OCI-LY3 (cell line): ENCODE measurements around the gene CAPNS1.
"Not testable (repeated sequence)": the region's sequence is repeated elsewhere in the genome, so short reads cannot be mapped to it uniquely, and the experiment has no call there.

Experiments
- H2AFZ ChIP-seq: fragments of 200-600, 300-600 bp; shearing (Covaris generic); 2 replicates; pipeline ENCODE4 v1.6.0; 2014; ENCODE audit warnings: antibody characterized with exemption, low read depth, low read length
- H3K27ac ChIP-seq: fragments of 200-600, 300-600 bp; sonication (generic); 2 replicates; pipeline ENCODE4 v1.5.1; 2014; ENCODE audit warnings: mild to moderate bottlenecking, low read length, moderate library complexity, mixed read lengths
- H3K27me3 ChIP-seq: fragments of 200-600, 300-600 bp; sonication (generic); 2 replicates; pipeline ENCODE4 v1.6.1; 2014; ENCODE audit warnings: low read depth, low read length, mixed read lengths
- H3K36me3 ChIP-seq: fragments of 200-600, 300-600 bp; sonication (generic); replicated peaks from 2 replicates; pipeline ENCODE3; 2014; ENCODE audit warnings: low read depth, low read length, mixed read lengths
- H3K4me1 ChIP-seq: fragments of 300-600, 200-600 bp; sonication (generic); 2 replicates; pipeline ENCODE4 v1.6.1; 2014; ENCODE audit warnings: low read length, mixed read lengths
- H3K4me2 ChIP-seq: fragments of 200-600, 300-600 bp; sonication (generic); 2 replicates; pipeline ENCODE4 v1.6.1; 2014; ENCODE audit warnings: low read length, mixed read lengths
- H3K4me3 ChIP-seq: fragments of 300-600, 200-600 bp; sonication (generic); 2 replicates; pipeline ENCODE4 v1.5.1; 2014; ENCODE audit warnings: antibody characterized with exemption, mild to moderate bottlenecking, low read length, moderate library complexity
- H3K79me2 ChIP-seq: fragments of 300-600, 200-600 bp; shearing (Covaris generic); 2 replicates; pipeline ENCODE4 v1.6.1; 2014; ENCODE audit warnings: mild to moderate bottlenecking, low read length, mixed read lengths
- H3K9ac ChIP-seq: fragments of 300-600, 200-600 bp; shearing (Covaris generic); 2 replicates; pipeline ENCODE4 v1.6.0; 2014; ENCODE audit warnings: mild to moderate bottlenecking, low read length, moderate library complexity
- H3K9me3 ChIP-seq: fragments of 200-600, 300-600 bp; shearing (Covaris generic); 2 replicates; pipeline ENCODE4 v1.6.1; 2014; ENCODE audit warnings: low read length, mixed read lengths; ENCODE audit not compliant: insufficient read depth
- H4K20me1 ChIP-seq: fragments of 200-600, 300-600 bp; sonication (generic); 2 replicates; pipeline ENCODE4 v1.6.1; 2016; ENCODE audit warnings: low read length, mixed read lengths; ENCODE audit not compliant: insufficient read depth
- CTCF ChIP-seq: fragments of 200-600, 300-600 bp; sonication (generic); IDR thresholded peaks from 2 replicates; pipeline ENCODE4 v1.5.1; 2014; ENCODE audit warnings: antibody characterized with exemption, low read length, low read depth
- EZH2phosphoT487 ChIP-seq: fragments of 200-600 bp; shearing (Covaris generic); IDR thresholded peaks from 2 replicates; pipeline ENCODE4 v1.6.1; 2018; ENCODE audit warnings: antibody characterized with exemption, mixed run types, low read depth

CAPNS1 gene

GRCh38 chr19:36182612-36183244 lies 42.9 kb downstream of the CAPNS1 start:
- Histone ChIP-seq H3K4me2 (no peak overlapping the region), H3K79me2 (no peaks in the 10 kb centered on the region), H3K4me3 (no peak overlapping the region), H4K20me1 (no peaks in the 10 kb centered on the region), H3K36me3 (no peaks in the 10 kb centered on the region), H3K4me1 (no peaks in the 10 kb centered on the region), H3K9me3 (no peaks in the 10 kb centered on the region), H3K27ac (no peak overlapping the region), H3K27me3 (no peaks in the 10 kb centered on the region), H2AFZ (no peak overlapping the region), H3K9ac (no peak overlapping the region)
- TF ChIP-seq EZH2phosphoT487 = no peak
- TF ChIP-seq CTCF = no peak

- H4K20me1 ChIP-seq = no peaks in the 10 kb centered on the region
- no peak overlapping the region for H3K4me3 ChIP-seq
- no peaks in the 10 kb centered on the region for H3K36me3 ChIP-seq
- no peak overlapping the region for H2AFZ ChIP-seq
- no peak overlapping the region for H3K4me2 ChIP-seq
- H3K9me3 ChIP-seq = no peaks in the 10 kb centered on the region
- H3K79me2 ChIP-seq = no peaks in the 10 kb centered on the region
- no peaks in the 10 kb centered on the region for H3K4me1 ChIP-seq
- H3K27ac ChIP-seq = no peak overlapping the region
- no peak for TF ChIP-seq EZH2phosphoT487
- no peak for TF ChIP-seq CTCF
- H3K27me3 ChIP-seq = no peaks in the 10 kb centered on the region
- H3K9ac ChIP-seq = no peak overlapping the region
Measured at GRCh38 chr19:36183245-36183628, 43.4 kb downstream of the CAPNS1 start.

- not testable (repeated sequence) for H3K4me2 ChIP-seq, H3K4me1 ChIP-seq, H2AFZ ChIP-seq, H3K36me3 ChIP-seq, H3K79me2 ChIP-seq, H4K20me1 ChIP-seq, H3K27me3 ChIP-seq, H3K9ac ChIP-seq, H3K4me3 ChIP-seq, H3K27ac ChIP-seq, H3K9me3 ChIP-seq
Measured at GRCh38 chr19:36186722-36187121, 46.9 kb downstream of the CAPNS1 start.

GRCh38 chr19:36196249-36196648 lies 56.4 kb downstream of the CAPNS1 start:
- TF ChIP-seq EZH2phosphoT487 (no peak), CTCF (no peak)
- Histone ChIP-seq H3K27ac (no peak overlapping the region), H3K9me3 (no peaks in the 10 kb centered on the region), H3K36me3 (no peaks in the 10 kb centered on the region), H3K79me2 (no peaks in the 10 kb centered on the region), H3K4me1 (peaks cover 6% of the 10 kb centered on the region; the same call in 1 of the 2 replicates), H3K9ac (no peak overlapping the region), H4K20me1 (no peaks in the 10 kb centered on the region), H3K27me3 (no peaks in the 10 kb centered on the region), H3K4me2 (no peak overlapping the region), H2AFZ (no peak overlapping the region), H3K4me3 (no peak overlapping the region)

- H3K4me2 ChIP-seq = no peak overlapping the region
- no peaks in the 10 kb centered on the region for H3K27me3 ChIP-seq
- H2AFZ ChIP-seq = no peak overlapping the region
- peaks cover 6% of the 10 kb centered on the region; the same call in 1 of the 2 replicates for H3K4me1 ChIP-seq
- H3K79me2 ChIP-seq = no peaks in the 10 kb centered on the region
- no peaks in the 10 kb centered on the region for H4K20me1 ChIP-seq
- no peak overlapping the region for H3K4me3 ChIP-seq
- H3K27ac ChIP-seq = no peak overlapping the region
- no peaks in the 10 kb centered on the region for H3K9me3 ChIP-seq
- no peaks in the 10 kb centered on the region for H3K36me3 ChIP-seq
- no peak overlapping the region for H3K9ac ChIP-seq
- TF ChIP-seq EZH2phosphoT487 (no peak), CTCF (no peak)
Measured at GRCh38 chr19:36198119-36198518, 58.3 kb downstream of the CAPNS1 start.
